GM23248 (cell line): ENCODE measurements around the gene FGD5.

Source experiments
- EZH2 ChIP-seq: fragments of 200-600 bp; sonication (generic); IDR thresholded peaks from 2 replicates; pipeline ENCODE4 v1.6.1; 2018; ENCODE audit warnings: antibody characterized with exemption, mild to moderate bottlenecking; ENCODE audit not compliant: insufficient read depth, poor library complexity, severe bottlenecking
- EZH2phosphoT487 ChIP-seq: fragments of 200-600 bp; sonication (generic); IDR thresholded peaks from 2 replicates; pipeline ENCODE4 v1.6.1; 2018; ENCODE audit warnings: antibody characterized with exemption, moderate library complexity, mild to moderate bottlenecking, low read depth; ENCODE audit not compliant: insufficient read depth

GRCh38 chr3:14848906-14849305, 30.1 kb downstream of the FGD5 start:
- no peak for TF ChIP-seq EZH2phosphoT487
- TF ChIP-seq EZH2: no peak
